K562 (cell line): Measurements from ENCODE around the gene COL21A1. TPM values are rescaled to one million over a fixed set of nuclear protein-coding genes. Genes with fewer than 3 reads are reported as not detected.

Source experiments
- ATAC-seq: fragments of 200-7000 bp; cut with Tn5 transposase; 3 replicates; pipeline ENCODE4 v1.9.1; 2020; ENCODE audit warnings: moderate library complexity
- BruUV-seq: library from RNA; stranded (reverse); fragments of 400-500 nt; replicated peaks from 2 replicates; lab custom pipeline; 2021; lab: Mats Ljungman, UMichigan
- CTCF ChIA-PET: fragments of 300-600 bp; formaldehyde crosslinking; extraction: SDS; loops from one replicate; lab custom pipeline; 2021; ENCODE audit warnings: low intra/inter-chr PET ratio; lab: Yijun Ruan, JAX
- POLR2A ChIA-PET: fragments of 300-600, 350-650 bp; sonication (Branson Sonifier 250); formaldehyde crosslinking; extraction: SDS; loops from one replicate; lab custom pipeline; 2021; ENCODE audit warnings: antibody characterized with exemption, inconsistent platforms; lab: Yijun Ruan, JAX
- DNase-seq, 4 experiments: peaks; one replicate each; pipeline versions ENCODE4 v3.0.0 to v3.0.0-alpha.2; 2011 to 2018; ENCODE audit warnings: low spot score in 3 of 4, mixed read lengths in 3 of 4; ENCODE audit errors: extremely low read depth in 1 of 4
- FAIRE-seq: peaks from 2 replicates; lab custom pipeline; 2011; peaks lifted over from hg19 to GRCh38; lab: Jason Lieb, UNC
- H2AFZ ChIP-seq: 2 replicates; pipeline ENCODE4 v1.6.0; 2011; ENCODE audit warnings: low read depth, low read length, control low read depth, inconsistent platforms
- H3K27ac ChIP-seq: fragments of 200-600 bp; 3 replicates; pipeline ENCODE4 v1.8.0; 2011; ENCODE audit warnings: low read depth, mild to moderate bottlenecking, control low read depth, inconsistent platforms, low read length, moderate library complexity, mixed read lengths; ENCODE audit errors: extremely low read depth
- H3K27me3 ChIP-seq, 2 experiments: fragments of 300-600 bp in 1 of 2; 2 replicates in 1 of 2; 3 replicates in 1 of 2; pipeline versions ENCODE4 v1.6.0 to v1.8.0; 2011; ENCODE audit warnings: inconsistent platforms in 2 of 2, low read length in 2 of 2, mild to moderate bottlenecking in 1 of 2, mixed read lengths in 1 of 2, moderate library complexity in 1 of 2; ENCODE audit not compliant: control insufficient read depth in 2 of 2, insufficient read depth in 2 of 2
- H3K36me3 ChIP-seq: fragments of 300-600 bp; 3 replicates; pipeline ENCODE4 v1.8.0; 2011; ENCODE audit warnings: mild to moderate bottlenecking, low read length, inconsistent platforms; ENCODE audit not compliant: control insufficient read depth, insufficient read depth
- H3K4me1 ChIP-seq, 2 experiments: fragments of 200-600 bp in 1 of 2; replicated peaks in 1 of 2; 2 replicates in 1 of 2; 3 replicates in 1 of 2; pipeline versions ENCODE4 v1.5.1 to v1.8.0; 2011; ENCODE audit warnings: inconsistent platforms in 2 of 2, low read length in 2 of 2, mild to moderate bottlenecking in 1 of 2, mixed read lengths in 1 of 2, moderate library complexity in 1 of 2; ENCODE audit not compliant: control insufficient read depth in 2 of 2, insufficient read depth in 2 of 2
- H3K4me2 ChIP-seq: 2 replicates; pipeline ENCODE4 v1.6.1; 2011; ENCODE audit warnings: low read length, control low read depth, inconsistent platforms, mixed read lengths; ENCODE audit not compliant: insufficient read depth
- H3K4me3 ChIP-seq: fragments of 200-600 bp; sonication (generic), shearing (Covaris generic); 2 replicates; pipeline ENCODE4 v1.5.1; 2016; ENCODE audit warnings: control low read depth, inconsistent platforms
- H3K79me2 ChIP-seq: fragments of 200-600 bp; 3 replicates; pipeline ENCODE4 v1.8.0; 2011; ENCODE audit warnings: low read length, inconsistent platforms; ENCODE audit not compliant: control insufficient read depth, insufficient read depth
- H3K9ac ChIP-seq, 2 experiments: 2 replicates each; pipeline versions ENCODE4 v1.6.0 to v1.6.1; 2011; ENCODE audit warnings: low read depth in 2 of 2, low read length in 2 of 2, control low read depth in 1 of 2, inconsistent platforms in 1 of 2, mild to moderate bottlenecking in 1 of 2, mixed read lengths in 1 of 2; ENCODE audit not compliant: insufficient read depth in 1 of 2
- H3K9me1 ChIP-seq: one replicate; pipeline ENCODE4 v1.6.0; 2011; ENCODE audit warnings: inconsistent platforms, mild to moderate bottlenecking, low read length, moderate library complexity; ENCODE audit not compliant: control insufficient read depth, insufficient read depth
- H3K9me3 ChIP-seq: replicated peaks from 2 replicates; pipeline ENCODE4 v1.5.1; 2011; ENCODE audit warnings: low read depth, low read length, inconsistent platforms; ENCODE audit not compliant: control insufficient read depth, insufficient read depth
- H4K20me1 ChIP-seq: replicated peaks from 2 replicates; pipeline ENCODE4 v1.6.1; 2011; ENCODE audit warnings: low read length, inconsistent platforms, mixed read lengths; ENCODE audit not compliant: control insufficient read depth, insufficient read depth
- BRCA1 ChIP-seq, 2 experiments: fragments of 450-650 bp in 1 of 2; sonication (generic) in 1 of 2; formaldehyde crosslinking in 1 of 2; IDR thresholded peaks; 2 replicates each; pipeline versions ENCODE4 v1.5.0 to v1.6.1; 2017 to 2020; ENCODE audit warnings: mild to moderate bottlenecking in 1 of 2, missing genetic modification reagents in 1 of 2
- CBX8 ChIP-seq: fragments of 200-600 bp; sonication (generic); IDR thresholded peaks from 2 replicates; pipeline ENCODE4 v1.6.1; 2012; ENCODE audit warnings: borderline replicate concordance, mixed run types, low read depth, mild to moderate bottlenecking, moderate library complexity, mixed read lengths, low read length, control low read depth, inconsistent platforms; ENCODE audit not compliant: poor library complexity, severe bottlenecking; ENCODE audit errors: extremely low read depth
- E2F5 ChIP-seq: sonication (generic); formaldehyde crosslinking; IDR thresholded peaks from 2 replicates; pipeline ENCODE4 v1.8.0; 2022; ENCODE audit warnings: mild to moderate bottlenecking, missing genetic modification reagents
- ESRRA ChIP-seq: fragments of 450-650 bp; IDR thresholded peaks from 2 replicates; pipeline ENCODE4 v1.6.1; 2014; ENCODE audit warnings: low read depth, mild to moderate bottlenecking, moderate library complexity, borderline replicate concordance
- FOS ChIP-seq: IDR thresholded peaks from 3 replicates; pipeline ENCODE4 v1.6.1; 2011; ENCODE audit not compliant: insufficient read length; ENCODE audit errors: extremely low read depth
- GABPA ChIP-seq: fragments of 200-800 bp; sonication (Bioruptor generic); conservative IDR thresholded peaks from 2 replicates; pipeline ENCODE4 v1.6.1; 2016; ENCODE audit warnings: low read depth, missing genetic modification characterization, missing compliant biosample characterization
- MEIS2 ChIP-seq: fragments of 450-650 bp; IDR thresholded peaks from 2 replicates; pipeline ENCODE4 v1.6.1; 2014; ENCODE audit warnings: mild to moderate bottlenecking; ENCODE audit not compliant: partially characterized antibody
- MTF1 ChIP-seq: fragments of 250-450 bp; sonication (Bioruptor Pico); IDR thresholded peaks from 2 replicates; pipeline ENCODE4 v1.9.0; 2021; ENCODE audit warnings: moderate library complexity, mild to moderate bottlenecking, inconsistent platforms, borderline replicate concordance
- NR0B1 ChIP-seq: fragments of 450-650 bp; IDR thresholded peaks from one replicate; pipeline ENCODE4 v1.6.1; 2018; ENCODE audit warnings: mild to moderate bottlenecking, moderate library complexity; ENCODE audit not compliant: partially characterized antibody
- OTX1 ChIP-seq: fragments of 450-650 bp; formaldehyde crosslinking; IDR thresholded peaks from 2 replicates; pipeline ENCODE4 v1.4.0; 2022; ENCODE audit warnings: mild to moderate bottlenecking
- PBX2 ChIP-seq, 2 experiments: IDR thresholded peaks in 1 of 2; conservative IDR thresholded peaks in 1 of 2; 2 replicates each; pipeline ENCODE4 v1.6.1; 2016; ENCODE audit warnings: low read depth in 2 of 2, mild to moderate bottlenecking in 1 of 2, missing compliant biosample characterization in 1 of 2, missing genetic modification characterization in 1 of 2, moderate library complexity in 1 of 2
- SRSF9 ChIP-seq: fragments of 200-400 bp; formaldehyde crosslinking; IDR thresholded peaks from 2 replicates; pipeline ENCODE4 v1.6.1; 2017; ENCODE audit warnings: low read depth, low read length, borderline replicate concordance
- XRCC4 ChIP-seq: IDR thresholded peaks from one replicate; pipeline ENCODE4 v1.6.1; 2011; ENCODE audit not compliant: insufficient read depth, insufficient read length; ENCODE audit errors: extremely low read depth
- ZNF3 ChIP-seq: fragments of 250-450 bp; sonication (Bioruptor Pico); IDR thresholded peaks from 2 replicates; pipeline ENCODE4 v1.5.0; 2021; ENCODE audit warnings: mild to moderate bottlenecking, moderate library complexity
- ZNF431 ChIP-seq: sonication (generic); formaldehyde crosslinking; IDR thresholded peaks from 2 replicates; pipeline ENCODE4 v1.8.0; 2022; ENCODE audit warnings: mild to moderate bottlenecking, missing genetic modification reagents
- ZNF696 ChIP-seq: fragments of 250-450 bp; sonication (Bioruptor Pico); conservative IDR thresholded peaks from 2 replicates; pipeline ENCODE4 v1.4.0; 2020; ENCODE audit warnings: mild to moderate bottlenecking, moderate library complexity
- WGBS: fragments of 100-300 bp; shearing (Covaris generic); methylation state at CpG from one replicate; pipeline ENCODE4 v1.1.6; 2016; ENCODE audit warnings: low coverage, mixed read lengths; ENCODE audit not compliant: insufficient coverage; ENCODE audit errors: missing lambda C conversion rate; 5-methylcytosine and 5-hydroxymethylcytosine counted together
- in situ Hi-C: fragments of 300-500 bp; cut with MboI; formaldehyde crosslinking; loops from 4 replicates; pipeline ENCODE4 v1.15.0; 2018; ENCODE audit warnings: inconsistent platforms, mixed read lengths
- intact Hi-C: fragments of 100-400 bp; cut with micrococcal nuclease; formaldehyde crosslinking; loops from 2 replicates; pipeline ENCODE4 v1.14.2; 2022
- polyA plus RNA-seq, 8 experiments: library from polyadenylated mRNA; depleted of rRNA in 4 of 8; stranded (reverse) in 5 of 8; unstranded in 3 of 8; fragments of >200 nt; fragmentation: Nextera tagmentation in 2 of 8; fragmentation: Illumina TruSeq in 1 of 8; extraction: Ambion mirVana in 2 of 8; extraction: Trizol in 1 of 8; gene quantifications; 2 replicates each; pipeline versions ENCODE4 v1.2.1 to v1.2.3, GENCODE V29; 2011 to 2014; ENCODE audit warnings: inconsistent platforms in 1 of 8, missing spikeins in 1 of 8
- total RNA-seq, 7 experiments: library from RNA; depleted of rRNA in 6 of 7; stranded (reverse); fragments of >200 nt in 6 of 7; fragmentation: Illumina TruSeq in 2 of 7; extraction: Trizol in 2 of 7; gene quantifications; 2 replicates each; pipeline versions ENCODE4 v1.2.1 to v1.2.3, GENCODE V29; 2011 to 2021; ENCODE audit warnings: low replicate concordance in 1 of 7

The COL21A1 gene
- total and polyA plus RNA-seq, 9 of the 15 experiments (the other 6 are each of a cell fraction or from before 2014, with no cell fraction given), result 0.03 to 0.76 (median 0.25) TPM

GRCh38 chr6:56268266-56268665 is 20.9 kb upstream of the COL21A1 start:
- FAIRE-seq (no peak), ATAC-seq (no peak), DNase-seq (no peak)
- ChIA-PET POLR2A (interaction anchor here (0.5 to 0.7 kb wide), 2 partner anchors 77 to 498 kb away, joined by 3 read pairs; no protein-coding TSS in a partner anchor), CTCF (no interaction called here)
- no TSS peak for BruUV-seq
- Histone ChIP-seq H3K27ac (no peak overlapping the region), H2AFZ (no peak overlapping the region), H3K9ac (no peak overlapping the region), H3K36me3 (no peaks in the 10 kb centered on the region), H3K79me2 (no peaks in the 10 kb centered on the region), H4K20me1 (no peaks in the 10 kb centered on the region), H3K27me3 (no peaks in the 10 kb centered on the region), H3K4me3 (no peak overlapping the region), H3K9me1 (no peaks in the 10 kb centered on the region), H3K4me1 (no peaks in the 10 kb centered on the region), H3K9me3 (no peaks in the 10 kb centered on the region), H3K4me2 (no peak overlapping the region)
- in situ Hi-C loops, result no loop called here
- intact Hi-C loops, result no loop called here
- WGBS, result 0% methylated on average over 2 of the region's 2 CpGs
- TF ChIP-seq BRCA1 (IDR thresholded peaks at IDR 0.05), result no peak
- no peak for TF ChIP-seq BRCA1 (CRISPR knock-in tag; IDR thresholded peaks at IDR 0.05)
- TF ChIP-seq MTF1, result no peak
- TF ChIP-seq XRCC4, result no peak
- TF ChIP-seq GABPA (tag), result no peak
- TF ChIP-seq FOS, result no peak
- no peak for TF ChIP-seq NR0B1
- no peak for TF ChIP-seq ZNF3 (CRISPR knock-in tag)
- TF ChIP-seq SRSF9, result no peak
- TF ChIP-seq ZNF431 (CRISPR knock-in tag), result no peak
- TF ChIP-seq PBX2 (CRISPR knock-in tag; IDR thresholded peaks at IDR 0.05; ENCODE audit: low read depth), result no peak
- TF ChIP-seq PBX2 (tag; conservative IDR thresholded peaks at IDR 0.05; ENCODE audit: low read depth), result no peak
- TF ChIP-seq OTX1 (CRISPR knock-in tag), result no peak
- TF ChIP-seq E2F5 (CRISPR knock-in tag), result no peak
- TF ChIP-seq ESRRA, result no peak
- no peak for TF ChIP-seq MEIS2
- TF ChIP-seq ZNF696 (CRISPR knock-in tag), result no peak
- no peak for TF ChIP-seq CBX8
